GM23248 (cell line): Measurements from ENCODE around the gene FSTL4. TPM values are rescaled to one million over a fixed set of nuclear protein-coding genes. Genes with fewer than 3 reads are reported as not detected.

Source experiments
- DNase-seq: peaks from one replicate; pipeline ENCODE4 v3.0.0-alpha.2; 2015
- H2AFZ ChIP-seq: fragments of 200-600 bp; sonication (generic); 2 replicates; pipeline ENCODE4 v1.6.1; 2016; ENCODE audit warnings: antibody characterized with exemption
- H3F3A ChIP-seq: fragments of 200-600 bp; sonication (generic); 2 replicates; pipeline ENCODE4 v1.6.1; 2016; ENCODE audit warnings: mild to moderate bottlenecking, antibody characterized with exemption, mixed run types; ENCODE audit not compliant: insufficient read depth
- H3K27ac ChIP-seq: fragments of 200-600 bp; sonication (generic); 2 replicates; pipeline ENCODE4 v1.5.1; 2016; ENCODE audit warnings: mild to moderate bottlenecking
- H3K27me3 ChIP-seq: fragments of 200-600 bp; sonication (generic); replicated peaks from 2 replicates; pipeline ENCODE4 v1.6.1; 2016; ENCODE audit warnings: mild to moderate bottlenecking; ENCODE audit not compliant: insufficient read depth
- H3K36me3 ChIP-seq: fragments of 200-600 bp; sonication (generic); 2 replicates; pipeline ENCODE4 v1.6.1; 2016; ENCODE audit warnings: low read depth, mild to moderate bottlenecking
- H3K4me1 ChIP-seq: fragments of 200-600 bp; sonication (generic); 2 replicates; pipeline ENCODE4 v1.6.1; 2016; ENCODE audit warnings: mild to moderate bottlenecking; ENCODE audit not compliant: insufficient read depth
- H3K4me2 ChIP-seq: fragments of 200-600 bp; sonication (generic); one replicate; pipeline ENCODE4 v1.6.1; 2016; ENCODE audit warnings: mild to moderate bottlenecking; ENCODE audit not compliant: unreplicated experiment
- H3K4me3 ChIP-seq: fragments of 200-600 bp; sonication (generic); 2 replicates; pipeline ENCODE4 v1.5.1; 2016; ENCODE audit warnings: mild to moderate bottlenecking
- H3K79me2 ChIP-seq: fragments of 200-600 bp; sonication (generic); 2 replicates; pipeline ENCODE4 v1.6.1; 2016; ENCODE audit warnings: mild to moderate bottlenecking; ENCODE audit not compliant: insufficient read depth
- H3K9ac ChIP-seq: fragments of 200-600 bp; sonication (generic); 2 replicates; pipeline ENCODE4 v1.6.1; 2016; ENCODE audit warnings: mild to moderate bottlenecking
- H3K9me2 ChIP-seq: fragments of 200-600 bp; sonication (generic); 2 replicates; pipeline ENCODE4 v1.6.1; 2016; ENCODE audit warnings: mixed run types, mild to moderate bottlenecking, moderate library complexity; ENCODE audit not compliant: insufficient read depth
- H3K9me3 ChIP-seq: fragments of 200-600 bp; sonication (generic); one replicate; pipeline ENCODE4 v1.6.1; 2017; ENCODE audit warnings: low read depth
- H4K20me1 ChIP-seq: fragments of 200-600 bp; sonication (generic); 2 replicates; pipeline ENCODE4 v1.6.0; 2016; ENCODE audit not compliant: insufficient read depth
- EZH2 ChIP-seq: fragments of 200-600 bp; sonication (generic); IDR thresholded peaks from 2 replicates; pipeline ENCODE4 v1.6.1; 2018; ENCODE audit warnings: antibody characterized with exemption, mild to moderate bottlenecking; ENCODE audit not compliant: insufficient read depth, poor library complexity, severe bottlenecking
- EZH2phosphoT487 ChIP-seq: fragments of 200-600 bp; sonication (generic); IDR thresholded peaks from 2 replicates; pipeline ENCODE4 v1.6.1; 2018; ENCODE audit warnings: antibody characterized with exemption, moderate library complexity, mild to moderate bottlenecking, low read depth; ENCODE audit not compliant: insufficient read depth
- WGBS, 2 experiments: methylation state at CpG; one replicate each; pipeline ENCODE4 v1.1.6; 2015 to 2017; ENCODE audit warnings: low lambda C conversion rate in 2 of 2, low coverage in 1 of 2; ENCODE audit errors: missing lambda C conversion rate in 2 of 2; 5-methylcytosine and 5-hydroxymethylcytosine counted together
- in situ Hi-C: fragments of 300-500 bp; cut with MboI; formaldehyde crosslinking; loops from 2 replicates; pipeline ENCODE4 v1.15.0; 2020
- polyA plus RNA-seq: library from polyadenylated mRNA; unstranded; fragments of >200 nt; fragmentation: Nextera tagmentation; extraction: Ambion mirVana; gene quantifications from 2 replicates; pipeline ENCODE4 v1.2.1, GENCODE V29; 2016
- total RNA-seq: library from RNA; depleted of rRNA; stranded (reverse); fragments of >200 nt; shearing (Covaris generic); gene quantifications from 2 replicates; pipeline ENCODE4 v1.2.3, GENCODE V29; 2014

The FSTL4 gene
- total and polyA plus RNA-seq, 2 experiments from 2014 or later: not detected

DNA sequence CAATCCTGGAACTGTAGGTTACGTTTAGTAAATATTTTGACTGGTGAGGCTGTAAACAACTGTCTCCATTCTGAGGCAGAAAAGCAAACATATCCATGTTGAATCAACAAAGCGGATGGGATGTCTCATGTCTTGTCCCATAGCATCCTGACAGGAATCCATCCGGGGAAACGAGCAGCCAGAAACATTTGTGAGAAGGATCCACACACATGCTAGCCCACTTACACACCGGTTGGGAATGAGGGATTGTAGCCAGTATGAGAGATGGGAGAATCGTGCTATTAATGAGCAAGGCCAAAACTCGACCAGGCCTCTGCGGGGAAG is 117.5 kb downstream of the FSTL4 start:
- Histone ChIP-seq H3K9ac (no peak overlapping the region), H3K9me2 (no peaks in the 10 kb centered on the region), H3K36me3 (no peaks in the 10 kb centered on the region), H4K20me1 (no peaks in the 10 kb centered on the region), H3K79me2 (no peaks in the 10 kb centered on the region), H2AFZ (no peak overlapping the region), H3K4me3 (no peak overlapping the region), H3F3A (no peaks in the 10 kb centered on the region), H3K4me2 (no peak overlapping the region), H3K4me1 (no peaks in the 10 kb centered on the region), H3K27me3 (peaks cover 18% of the 10 kb centered on the region; the same call in 1 of the 2 replicates), H3K9me3 (no peaks in the 10 kb centered on the region), H3K27ac (no peak overlapping the region)
- TF ChIP-seq EZH2phosphoT487: no peak
- TF ChIP-seq EZH2: no peak
- WGBS, 2 experiments: 50 to 51% methylated on average over 8 of the region's 8 CpGs
- DNase-seq: no peak
- in situ Hi-C loops: no loop called here

DNA sequence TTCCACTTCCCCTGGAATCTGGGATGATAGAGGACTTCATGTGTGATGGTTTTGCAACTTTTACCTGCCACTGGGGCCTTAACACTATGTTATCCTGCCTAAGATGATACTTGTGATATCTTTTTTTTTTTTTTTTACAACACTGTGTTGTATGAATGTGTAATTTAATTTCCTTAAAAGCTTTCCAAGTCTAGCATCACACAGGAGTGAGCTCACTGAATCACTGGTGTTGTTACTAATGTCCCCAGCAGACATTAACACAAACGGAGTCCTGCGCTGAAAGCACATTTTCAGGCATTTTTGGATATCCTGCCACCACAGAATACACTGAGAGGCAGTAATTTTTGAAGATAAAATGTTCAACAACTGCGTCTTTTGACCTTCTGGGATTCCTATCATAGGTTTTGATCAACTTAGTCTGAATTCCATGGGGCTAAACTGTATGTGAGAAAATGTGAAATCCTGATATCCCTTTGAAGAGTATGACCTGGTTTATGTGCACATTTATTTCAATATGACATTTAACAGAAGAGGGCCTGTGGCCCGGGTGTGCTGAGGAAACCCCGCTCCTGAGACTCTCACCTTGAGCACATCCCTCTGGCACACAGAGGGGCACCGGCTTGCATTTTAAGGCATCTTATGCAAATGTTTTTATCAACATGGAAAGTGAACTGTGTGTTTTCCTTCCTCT is 118.0 kb downstream of the FSTL4 start:
- Histone ChIP-seq H2AFZ (no peak overlapping the region), H4K20me1 (no peaks in the 10 kb centered on the region), H3K36me3 (no peaks in the 10 kb centered on the region), H3K9me3 (no peaks in the 10 kb centered on the region), H3K9me2 (no peaks in the 10 kb centered on the region), H3F3A (no peaks in the 10 kb centered on the region), H3K79me2 (no peaks in the 10 kb centered on the region), H3K9ac (no peak overlapping the region), H3K27ac (no peak overlapping the region), H3K4me1 (no peaks in the 10 kb centered on the region), H3K4me2 (no peak overlapping the region), H3K27me3 (peaks cover 18% of the 10 kb centered on the region; the same call in 1 of the 2 replicates), H3K4me3 (no peak overlapping the region)
- in situ Hi-C loops: no loop called here
- 22 to 35% methylated on average over 6 of the region's 6 CpGs for WGBS, 2 experiments
- TF ChIP-seq EZH2 (no peak), EZH2phosphoT487 (no peak)
- no peak for DNase-seq

DNA sequence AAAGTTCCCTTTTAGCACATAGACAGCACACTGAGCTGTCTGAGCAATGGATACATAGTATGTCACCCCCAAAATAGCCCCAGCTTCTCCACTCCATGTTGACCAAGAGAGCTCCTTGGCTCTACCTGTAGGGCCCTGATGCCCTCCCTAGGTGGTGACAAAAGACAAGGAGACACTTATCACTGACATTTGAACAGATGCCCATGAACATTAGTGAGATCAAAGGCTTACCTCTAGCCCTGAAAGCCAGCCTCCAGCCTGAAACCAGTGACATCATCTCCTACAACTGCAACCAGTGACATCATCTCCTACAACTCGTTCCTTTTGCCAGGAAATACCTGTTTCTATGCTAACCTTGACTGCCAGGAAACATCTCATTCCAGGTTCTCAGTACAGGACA is 122.7 kb downstream of the FSTL4 start:
- Histone ChIP-seq H3K27ac (no peak overlapping the region), H3K36me3 (no peaks in the 10 kb centered on the region), H4K20me1 (no peaks in the 10 kb centered on the region), H3K4me3 (no peak overlapping the region), H3K9me2 (no peaks in the 10 kb centered on the region), H3K4me2 (no peak overlapping the region), H3F3A (no peaks in the 10 kb centered on the region), H3K4me1 (no peaks in the 10 kb centered on the region), H3K79me2 (no peaks in the 10 kb centered on the region), H3K9ac (no peak overlapping the region), H3K27me3 (peaks cover 13% of the 10 kb centered on the region; the same call in 1 of the 2 replicates), H2AFZ (no peak overlapping the region), H3K9me3 (no peaks in the 10 kb centered on the region)
- no peak for DNase-seq
- 13% methylated on average over 1 of the region's 1 CpG for WGBS, 2 experiments
- TF ChIP-seq EZH2 (no peak), EZH2phosphoT487 (no peak)
- in situ Hi-C loops: no loop called here

DNA sequence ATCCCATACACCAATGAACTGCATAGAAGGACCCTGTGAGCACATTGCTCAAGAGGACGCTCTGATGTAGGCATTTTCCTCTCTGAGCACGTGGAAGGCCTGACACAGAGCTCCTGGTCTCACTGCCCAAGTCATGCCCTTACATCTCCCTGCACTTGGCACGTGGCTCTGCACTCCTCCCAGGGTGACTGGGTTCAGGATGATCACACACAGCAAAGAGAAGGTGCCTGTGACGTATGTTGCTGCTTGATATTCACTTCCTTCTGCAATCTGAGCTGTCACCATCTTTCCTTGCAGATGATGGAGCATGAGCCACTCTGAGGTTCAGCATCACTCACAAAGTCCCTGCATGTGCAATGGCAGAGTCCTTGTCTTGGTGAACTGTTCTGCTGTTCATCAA is 125.2 kb downstream of the FSTL4 start:
- H3K9me2 ChIP-seq: no peaks in the 10 kb centered on the region
- no peaks in the 10 kb centered on the region for H3F3A ChIP-seq
- no peak overlapping the region for H2AFZ ChIP-seq
- DNase-seq: no peak
- H3K27me3 ChIP-seq: no peaks in the 10 kb centered on the region
- no peak overlapping the region for H3K9ac ChIP-seq
- H3K36me3 ChIP-seq: no peaks in the 10 kb centered on the region
- no peak overlapping the region for H3K27ac ChIP-seq
- no peaks in the 10 kb centered on the region for H4K20me1 ChIP-seq
- 6 to 11% methylated on average over 4 of the region's 4 CpGs for WGBS, 2 experiments
- TF ChIP-seq EZH2phosphoT487 (no peak), EZH2 (no peak)
- H3K79me2 ChIP-seq: no peaks in the 10 kb centered on the region
- H3K4me3 ChIP-seq: no peak overlapping the region
- in situ Hi-C loops: no loop called here
- no peaks in the 10 kb centered on the region for H3K9me3 ChIP-seq
- no peaks in the 10 kb centered on the region for H3K4me1 ChIP-seq
- no peak overlapping the region for H3K4me2 ChIP-seq

DNA sequence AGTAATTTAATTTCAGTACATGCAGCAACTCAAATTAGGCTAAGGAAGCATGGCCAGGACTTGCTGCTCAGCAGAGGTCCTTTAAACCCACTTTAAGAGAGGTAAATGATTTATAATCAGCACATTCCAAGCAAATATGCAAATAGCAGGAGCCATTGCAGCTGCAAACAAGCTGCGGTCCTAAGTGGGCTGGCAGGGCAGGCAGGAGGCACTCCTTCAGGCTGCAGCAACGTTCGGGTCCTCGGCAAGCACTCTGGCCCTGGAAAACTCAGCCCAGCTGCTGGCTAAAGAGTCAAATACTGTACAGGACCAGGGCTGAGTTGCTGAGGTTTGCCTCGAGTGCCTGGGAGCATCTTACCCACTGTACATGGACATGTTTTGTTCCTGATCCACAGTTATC is 126.9 kb downstream of the FSTL4 start:
- no peak overlapping the region for H3K9ac ChIP-seq
- no peaks in the 10 kb centered on the region for H3K79me2 ChIP-seq
- 12 to 16% methylated on average over 5 of the region's 5 CpGs for WGBS, 2 experiments
- no peaks in the 10 kb centered on the region for H4K20me1 ChIP-seq
- TF ChIP-seq EZH2: no peak
- TF ChIP-seq EZH2phosphoT487: no peak
- no peaks in the 10 kb centered on the region for H3K27me3 ChIP-seq
- no peaks in the 10 kb centered on the region for H3K4me1 ChIP-seq
- no peaks in the 10 kb centered on the region for H3F3A ChIP-seq
- H3K9me2 ChIP-seq: no peaks in the 10 kb centered on the region
- H3K27ac ChIP-seq: no peak overlapping the region
- no peak overlapping the region for H3K4me3 ChIP-seq
- no peak for DNase-seq
- H3K9me3 ChIP-seq: no peaks in the 10 kb centered on the region
- in situ Hi-C loops: no loop called here
- H3K4me2 ChIP-seq: no peak overlapping the region
- H3K36me3 ChIP-seq: no peaks in the 10 kb centered on the region
- no peak overlapping the region for H2AFZ ChIP-seq
